Vagina (tissue), 2 donors: ENCODE data around the gene IQCM.

Experiments used
- POLR2A ChIP-seq, 2 donors: fragments of 450-650 bp; IDR thresholded peaks; one replicate each; pipeline ENCODE4 v1.6.1; 2017; ENCODE audit warnings: antibody characterized with exemption in 2 of 2, mild to moderate bottlenecking in 2 of 2, moderate library complexity in 2 of 2
- POLR2AphosphoS5 ChIP-seq, 2 donors: sonication (generic); formaldehyde crosslinking; IDR thresholded peaks; one replicate each; pipeline ENCODE4 v1.9.0; 2017; ENCODE audit warnings: antibody characterized with exemption in 2 of 2, mild to moderate bottlenecking in 2 of 2, low read depth in 1 of 2; ENCODE audit not compliant: insufficient read depth in 1 of 2
- TF ChIP-seq, protein P1 (sequence below), 3 experiments: fragments of 450-650 bp in 2 of 3; fragments of 200-600 bp in 1 of 3; sonication (generic) in 1 of 3; IDR thresholded peaks; one replicate each; pipeline ENCODE4 v1.5.1; 2017 to 2019; ENCODE audit warnings: antibody characterized with exemption in 3 of 3, mild to moderate bottlenecking in 2 of 3, moderate library complexity in 2 of 3

DNA sequence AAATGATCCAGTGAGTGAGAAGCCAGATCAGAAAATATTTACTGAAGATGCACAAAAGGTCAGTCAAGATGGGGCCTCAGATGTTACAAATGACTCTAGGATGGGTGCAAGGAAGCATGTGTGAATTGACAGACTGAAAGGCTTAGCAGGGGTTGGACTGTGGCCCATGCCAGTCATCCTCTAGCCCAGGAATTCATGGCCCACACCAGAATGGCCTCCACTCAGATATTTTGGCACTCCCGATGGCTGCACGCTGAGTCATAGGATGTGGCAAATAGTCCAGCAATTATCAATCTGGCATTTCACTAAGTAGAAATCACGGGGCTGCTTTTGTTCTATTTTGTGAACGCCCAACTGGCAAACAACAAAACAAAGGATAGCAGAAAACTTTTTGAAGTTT lies 406.5 kb downstream of the IQCM start:
- TF ChIP-seq, protein P1, sequence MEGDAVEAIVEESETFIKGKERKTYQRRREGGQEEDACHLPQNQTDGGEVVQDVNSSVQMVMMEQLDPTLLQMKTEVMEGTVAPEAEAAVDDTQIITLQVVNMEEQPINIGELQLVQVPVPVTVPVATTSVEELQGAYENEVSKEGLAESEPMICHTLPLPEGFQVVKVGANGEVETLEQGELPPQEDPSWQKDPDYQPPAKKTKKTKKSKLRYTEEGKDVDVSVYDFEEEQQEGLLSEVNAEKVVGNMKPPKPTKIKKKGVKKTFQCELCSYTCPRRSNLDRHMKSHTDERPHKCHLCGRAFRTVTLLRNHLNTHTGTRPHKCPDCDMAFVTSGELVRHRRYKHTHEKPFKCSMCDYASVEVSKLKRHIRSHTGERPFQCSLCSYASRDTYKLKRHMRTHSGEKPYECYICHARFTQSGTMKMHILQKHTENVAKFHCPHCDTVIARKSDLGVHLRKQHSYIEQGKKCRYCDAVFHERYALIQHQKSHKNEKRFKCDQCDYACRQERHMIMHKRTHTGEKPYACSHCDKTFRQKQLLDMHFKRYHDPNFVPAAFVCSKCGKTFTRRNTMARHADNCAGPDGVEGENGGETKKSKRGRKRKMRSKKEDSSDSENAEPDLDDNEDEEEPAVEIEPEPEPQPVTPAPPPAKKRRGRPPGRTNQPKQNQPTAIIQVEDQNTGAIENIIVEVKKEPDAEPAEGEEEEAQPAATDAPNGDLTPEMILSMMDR (IDR thresholded peaks at IDR 0.05) = no peak
- no peak for TF ChIP-seq POLR2AphosphoS5 (IDR thresholded peaks at IDR 0.05; ENCODE audit: insufficient read depth in 1 of 2, low read depth in 1 of 2)
- no peak for TF ChIP-seq POLR2A (IDR thresholded peaks at IDR 0.05)
